WTC11 (cell line): ENCODE measurements around the gene CPEB3. TPM values are rescaled to one million over a fixed set of nuclear protein-coding genes. Genes with fewer than 3 reads are reported as not detected.

ENCODE experiments used
- ATAC-seq: fragments of 200-7000 bp; cut with Tn5 transposase; 2 replicates; pipeline ENCODE4 v1.10.0; 2021; ENCODE audit warnings: mild to moderate bottlenecking, moderate library complexity
- CTCF ChIA-PET: fragments of 300-600 bp; sonication (Branson Sonifier 250); formaldehyde crosslinking; loops from one replicate; lab custom pipeline; 2021; ENCODE audit warnings: antibody characterized with exemption; lab: Charles Lee
- POLR2A ChIA-PET: fragments of 350-600 bp; sonication (Branson Sonifier 250); formaldehyde crosslinking; loops from one replicate; lab custom pipeline; 2021; ENCODE audit warnings: antibody characterized with exemption; lab: Charles Lee
- DNase-seq: peaks from one replicate; pipeline ENCODE4 v3.0.0; 2021; ENCODE audit warnings: low spot score
- H3K27ac Mint-ChIP-seq: 2 replicates; pipeline ENCODE4 v1.8.0; 2021; ENCODE audit warnings: mixed read lengths
- H3K27me3 Mint-ChIP-seq: 2 replicates; pipeline ENCODE4 v1.8.0; 2021; ENCODE audit warnings: low read depth, mild to moderate bottlenecking, moderate library complexity, mixed read lengths
- H3K36me3 Mint-ChIP-seq: 2 replicates; pipeline ENCODE4 v1.8.0; 2021; ENCODE audit warnings: mixed read lengths
- H3K4me1 Mint-ChIP-seq: 2 replicates; pipeline ENCODE4 v1.8.0; 2022; ENCODE audit warnings: mixed read lengths
- H3K4me3 Mint-ChIP-seq: 2 replicates; pipeline ENCODE4 v1.8.0; 2021; ENCODE audit warnings: mild to moderate bottlenecking, moderate library complexity, mixed read lengths
- H3K9me3 Mint-ChIP-seq: 2 replicates; pipeline ENCODE4 v1.8.0; 2021; ENCODE audit warnings: mixed read lengths
- ARID4B ChIP-seq: sonication (generic); formaldehyde crosslinking; IDR thresholded peaks from 2 replicates; pipeline ENCODE4 v1.8.0; 2023; ENCODE audit warnings: missing genetic modification reagents, mild to moderate bottlenecking, borderline replicate concordance
- CBFB ChIP-seq: sonication (generic); formaldehyde crosslinking; IDR thresholded peaks from 2 replicates; pipeline ENCODE4 v1.8.1; 2022; ENCODE audit warnings: mild to moderate bottlenecking, low read depth, missing genetic modification reagents
- ESRRA ChIP-seq: sonication (generic); formaldehyde crosslinking; IDR thresholded peaks from 2 replicates; pipeline ENCODE4 v1.8.1; 2022; ENCODE audit warnings: mild to moderate bottlenecking, missing genetic modification reagents, borderline replicate concordance
- ETV6 ChIP-seq: sonication (generic); formaldehyde crosslinking; IDR thresholded peaks from 2 replicates; pipeline ENCODE4 v1.8.1; 2022; ENCODE audit warnings: mild to moderate bottlenecking, missing genetic modification reagents
- FOXP1 ChIP-seq: sonication (generic); formaldehyde crosslinking; IDR thresholded peaks from 2 replicates; pipeline ENCODE4 v1.8.0; 2022; ENCODE audit warnings: missing genetic modification reagents, mild to moderate bottlenecking, moderate library complexity, borderline replicate concordance
- FOXP4 ChIP-seq: sonication (generic); formaldehyde crosslinking; IDR thresholded peaks from 2 replicates; pipeline ENCODE4 v1.8.0; 2022; ENCODE audit warnings: mild to moderate bottlenecking, missing genetic modification reagents
- GRHL2 ChIP-seq: fragments of 250-450 bp; sonication (Bioruptor Pico); IDR thresholded peaks from 2 replicates; pipeline ENCODE4 v1.8.0; 2022; ENCODE audit warnings: mild to moderate bottlenecking, moderate library complexity; ENCODE audit not compliant: insufficient replicate concordance, severe bottlenecking
- NFYB ChIP-seq: sonication (generic); formaldehyde crosslinking; conservative IDR thresholded peaks from 2 replicates; pipeline ENCODE4 v1.8.0; 2022; ENCODE audit warnings: low read depth, missing genetic modification reagents
- PREB ChIP-seq: sonication (generic); formaldehyde crosslinking; IDR thresholded peaks from 2 replicates; pipeline ENCODE4 v1.8.1; 2022; ENCODE audit warnings: mild to moderate bottlenecking, missing genetic modification reagents, moderate library complexity, borderline replicate concordance
- SMAD4 ChIP-seq: sonication (generic); formaldehyde crosslinking; IDR thresholded peaks from 2 replicates; pipeline ENCODE4 v1.8.0; 2022; ENCODE audit warnings: mild to moderate bottlenecking, missing genetic modification reagents
- ZNF121 ChIP-seq: sonication (generic); formaldehyde crosslinking; IDR thresholded peaks from 2 replicates; pipeline ENCODE4 v1.8.0; 2023; ENCODE audit warnings: missing genetic modification reagents
- ZNF232 ChIP-seq: sonication (generic); formaldehyde crosslinking; IDR thresholded peaks from 2 replicates; pipeline ENCODE4 v1.8.0; 2022; ENCODE audit warnings: mild to moderate bottlenecking, missing genetic modification reagents
- ZNF396 ChIP-seq: fragments of 250-450 bp; sonication (Bioruptor Pico); IDR thresholded peaks from 2 replicates; pipeline ENCODE4 v1.8.0; 2021; ENCODE audit warnings: mild to moderate bottlenecking, moderate library complexity, borderline replicate concordance
- ZNF416 ChIP-seq: fragments of 250-450 bp; sonication (Bioruptor Pico); IDR thresholded peaks from 2 replicates; pipeline ENCODE4 v1.9.0; 2021; ENCODE audit warnings: mild to moderate bottlenecking, inconsistent platforms
- ZSCAN18 ChIP-seq: fragments of 250-450 bp; sonication (Bioruptor Pico); IDR thresholded peaks from 2 replicates; pipeline ENCODE4 v2.1.2; 2022; ENCODE audit warnings: mild to moderate bottlenecking, moderate library complexity
- total RNA-seq: library from RNA; stranded (reverse); gene quantifications from 3 replicates; pipeline ENCODE4 v1.2.3, GENCODE V29; 2021
- TF ChIP-seq, protein P1 (sequence below): fragments of 250-450 bp; sonication (Bioruptor Pico); IDR thresholded peaks from 2 replicates; pipeline ENCODE4 v1.8.0; 2021; ENCODE audit warnings: mild to moderate bottlenecking
- TF ChIP-seq, protein P2 (sequence below): sonication (generic); formaldehyde crosslinking; IDR thresholded peaks from 2 replicates; pipeline ENCODE4 v1.8.0; 2022; ENCODE audit warnings: mild to moderate bottlenecking, missing genetic modification reagents
- TF ChIP-seq, protein P3 (sequence below): fragments of 250-450 bp; sonication (Bioruptor Pico); IDR thresholded peaks from 2 replicates; pipeline ENCODE4 v1.9.0; 2021; ENCODE audit warnings: mild to moderate bottlenecking
- TF ChIP-seq, protein P4 (sequence below): fragments of 250-450 bp; sonication (Bioruptor Pico); IDR thresholded peaks from 2 replicates; pipeline ENCODE4 v1.9.0; 2021; ENCODE audit warnings: mild to moderate bottlenecking, borderline replicate concordance

Gene CPEB3
- total RNA-seq, 1 experiment from 2014 or later = 2.4 TPM

GRCh38 chr10:92146107-92146506 lies 144.8 kb downstream of the CPEB3 start:
- Mint-ChIP-seq H3K4me1 (no peaks in the 10 kb centered on the region), H3K9me3 (no peaks in the 10 kb centered on the region), H3K27me3 (no peaks in the 10 kb centered on the region), H3K4me3 (no peak overlapping the region), H3K36me3 (no peaks in the 10 kb centered on the region), H3K27ac (no peak overlapping the region)
- no peak for ATAC-seq
- no peak for DNase-seq
- TF ChIP-seq FOXP1 (CRISPR knock-in tag) = no peak
- TF ChIP-seq FOXP4 = no peak
- no peak for TF ChIP-seq PREB (CRISPR knock-in tag)
- TF ChIP-seq, protein P1, sequence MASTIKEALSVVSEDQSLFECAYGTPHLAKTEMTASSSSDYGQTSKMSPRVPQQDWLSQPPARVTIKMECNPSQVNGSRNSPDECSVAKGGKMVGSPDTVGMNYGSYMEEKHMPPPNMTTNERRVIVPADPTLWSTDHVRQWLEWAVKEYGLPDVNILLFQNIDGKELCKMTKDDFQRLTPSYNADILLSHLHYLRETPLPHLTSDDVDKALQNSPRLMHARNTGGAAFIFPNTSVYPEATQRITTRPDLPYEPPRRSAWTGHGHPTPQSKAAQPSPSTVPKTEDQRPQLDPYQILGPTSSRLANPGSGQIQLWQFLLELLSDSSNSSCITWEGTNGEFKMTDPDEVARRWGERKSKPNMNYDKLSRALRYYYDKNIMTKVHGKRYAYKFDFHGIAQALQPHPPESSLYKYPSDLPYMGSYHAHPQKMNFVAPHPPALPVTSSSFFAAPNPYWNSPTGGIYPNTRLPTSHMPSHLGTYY (CRISPR knock-in tag) = no peak
- no peak for TF ChIP-seq ZNF232 (CRISPR knock-in tag)
- TF ChIP-seq ZNF416 (CRISPR knock-in tag) = no peak
- TF ChIP-seq ESRRA = no peak
- no peak for TF ChIP-seq ARID4B (CRISPR knock-in tag)
- TF ChIP-seq, protein P2, sequence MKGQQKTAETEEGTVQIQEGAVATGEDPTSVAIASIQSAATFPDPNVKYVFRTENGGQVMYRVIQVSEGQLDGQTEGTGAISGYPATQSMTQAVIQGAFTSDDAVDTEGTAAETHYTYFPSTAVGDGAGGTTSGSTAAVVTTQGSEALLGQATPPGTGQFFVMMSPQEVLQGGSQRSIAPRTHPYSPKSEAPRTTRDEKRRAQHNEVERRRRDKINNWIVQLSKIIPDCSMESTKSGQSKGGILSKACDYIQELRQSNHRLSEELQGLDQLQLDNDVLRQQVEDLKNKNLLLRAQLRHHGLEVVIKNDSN (CRISPR knock-in tag) = no peak
- TF ChIP-seq ETV6 (CRISPR knock-in tag) = no peak
- TF ChIP-seq NFYB = no peak
- no peak for TF ChIP-seq ZSCAN18 (CRISPR knock-in tag)
- TF ChIP-seq, protein P3, sequence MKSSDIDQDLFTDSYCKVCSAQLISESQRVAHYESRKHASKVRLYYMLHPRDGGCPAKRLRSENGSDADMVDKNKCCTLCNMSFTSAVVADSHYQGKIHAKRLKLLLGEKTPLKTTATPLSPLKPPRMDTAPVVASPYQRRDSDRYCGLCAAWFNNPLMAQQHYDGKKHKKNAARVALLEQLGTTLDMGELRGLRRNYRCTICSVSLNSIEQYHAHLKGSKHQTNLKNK (CRISPR knock-in tag) = no peak
- no peak for TF ChIP-seq ZNF396 (CRISPR knock-in tag)
- no peak for TF ChIP-seq CBFB (CRISPR knock-in tag)
- TF ChIP-seq SMAD4 (CRISPR knock-in tag) = no peak
- TF ChIP-seq ZNF121 (CRISPR knock-in tag) = no peak
- TF ChIP-seq GRHL2 (CRISPR knock-in tag) = no peak
- TF ChIP-seq, protein P4, sequence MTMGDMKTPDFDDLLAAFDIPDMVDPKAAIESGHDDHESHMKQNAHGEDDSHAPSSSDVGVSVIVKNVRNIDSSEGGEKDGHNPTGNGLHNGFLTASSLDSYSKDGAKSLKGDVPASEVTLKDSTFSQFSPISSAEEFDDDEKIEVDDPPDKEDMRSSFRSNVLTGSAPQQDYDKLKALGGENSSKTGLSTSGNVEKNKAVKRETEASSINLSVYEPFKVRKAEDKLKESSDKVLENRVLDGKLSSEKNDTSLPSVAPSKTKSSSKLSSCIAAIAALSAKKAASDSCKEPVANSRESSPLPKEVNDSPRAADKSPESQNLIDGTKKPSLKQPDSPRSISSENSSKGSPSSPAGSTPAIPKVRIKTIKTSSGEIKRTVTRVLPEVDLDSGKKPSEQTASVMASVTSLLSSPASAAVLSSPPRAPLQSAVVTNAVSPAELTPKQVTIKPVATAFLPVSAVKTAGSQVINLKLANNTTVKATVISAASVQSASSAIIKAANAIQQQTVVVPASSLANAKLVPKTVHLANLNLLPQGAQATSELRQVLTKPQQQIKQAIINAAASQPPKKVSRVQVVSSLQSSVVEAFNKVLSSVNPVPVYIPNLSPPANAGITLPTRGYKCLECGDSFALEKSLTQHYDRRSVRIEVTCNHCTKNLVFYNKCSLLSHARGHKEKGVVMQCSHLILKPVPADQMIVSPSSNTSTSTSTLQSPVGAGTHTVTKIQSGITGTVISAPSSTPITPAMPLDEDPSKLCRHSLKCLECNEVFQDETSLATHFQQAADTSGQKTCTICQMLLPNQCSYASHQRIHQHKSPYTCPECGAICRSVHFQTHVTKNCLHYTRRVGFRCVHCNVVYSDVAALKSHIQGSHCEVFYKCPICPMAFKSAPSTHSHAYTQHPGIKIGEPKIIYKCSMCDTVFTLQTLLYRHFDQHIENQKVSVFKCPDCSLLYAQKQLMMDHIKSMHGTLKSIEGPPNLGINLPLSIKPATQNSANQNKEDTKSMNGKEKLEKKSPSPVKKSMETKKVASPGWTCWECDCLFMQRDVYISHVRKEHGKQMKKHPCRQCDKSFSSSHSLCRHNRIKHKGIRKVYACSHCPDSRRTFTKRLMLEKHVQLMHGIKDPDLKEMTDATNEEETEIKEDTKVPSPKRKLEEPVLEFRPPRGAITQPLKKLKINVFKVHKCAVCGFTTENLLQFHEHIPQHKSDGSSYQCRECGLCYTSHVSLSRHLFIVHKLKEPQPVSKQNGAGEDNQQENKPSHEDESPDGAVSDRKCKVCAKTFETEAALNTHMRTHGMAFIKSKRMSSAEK (CRISPR knock-in tag) = no peak
- CTCF ChIA-PET = no interaction called here
- POLR2A ChIA-PET = no interaction called here
